ENCODE data around the gene PLEKHO2.
A peak's percentile ranks its signal among the peaks of the same experiment; 100 is the strongest.

The PLEKHO2 gene

DNA sequence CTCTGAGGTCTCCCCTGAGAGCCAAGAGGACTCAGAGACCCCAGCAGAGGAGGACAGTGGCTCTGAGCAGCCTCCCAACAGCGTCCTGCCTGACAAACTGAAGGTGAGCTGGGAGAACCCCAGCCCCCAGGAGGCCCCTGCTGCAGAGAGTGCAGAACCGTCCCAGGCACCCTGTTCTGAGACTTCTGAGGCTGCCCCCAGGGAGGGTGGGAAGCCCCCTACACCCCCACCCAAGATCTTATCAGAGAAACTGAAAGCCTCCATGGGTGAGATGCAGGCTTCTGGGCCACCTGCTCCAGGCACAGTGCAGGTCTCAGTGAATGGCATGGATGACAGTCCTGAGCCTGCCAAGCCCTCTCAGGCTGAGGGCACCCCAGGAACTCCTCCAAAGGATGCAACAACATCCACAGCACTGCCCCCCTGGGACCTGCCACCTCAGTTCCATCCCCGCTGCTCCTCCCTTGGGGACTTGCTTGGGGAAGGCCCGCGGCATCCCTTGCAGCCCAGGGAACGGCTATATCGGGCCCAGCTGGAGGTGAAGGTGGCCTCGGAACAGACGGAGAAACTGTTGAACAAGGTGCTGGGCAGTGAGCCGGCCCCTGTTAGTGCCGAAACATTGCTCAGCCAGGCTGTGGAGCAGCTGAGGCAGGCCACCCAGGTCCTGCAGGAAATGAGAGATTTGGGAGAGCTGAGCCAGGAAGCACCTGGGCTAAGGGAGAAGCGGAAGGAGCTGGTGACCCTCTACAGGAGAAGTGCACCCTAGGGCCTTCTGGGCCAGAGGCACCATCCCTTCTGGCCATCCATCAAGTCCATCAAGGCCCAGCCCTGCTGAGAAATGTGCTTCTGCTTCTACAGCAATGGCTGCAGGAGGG is 23.6 kb downstream of the PLEKHO2 start:
- Histone ChIP-seq H3K36me3 (ENCODE audit: control insufficient read depth in 1 of 2, insufficient read depth in 2 of 2, low read length in 2 of 2) (peaks cover 12 to 20% of the 10 kb centered on the region in 2 donors), H3K9me3 (ENCODE audit: control insufficient read depth in 1 of 2, low read length in 2 of 2) (no peaks in the 10 kb centered on the region), H3K27ac (ENCODE audit: low read depth, low read length) (peak overlapping the region; percentile 67), H3K27me3 (ENCODE audit: control insufficient read depth in 1 of 2, insufficient read depth in 2 of 2, low read length in 2 of 2) (no peaks in the 10 kb centered on the region), H3K9ac (ENCODE audit: low read depth in 1 of 2, low read length in 2 of 2) (no peak overlapping the region), H3K4me1 (ENCODE audit: control insufficient read depth in 1 of 2, insufficient read depth in 2 of 2, low read length in 2 of 2) (peaks cover 6 to 9% of the 10 kb centered on the region in 2 donors), H3K4me3 (ENCODE audit: low read depth in 1 of 2, low read length in 2 of 2) (no peak overlapping the region)

DNA sequence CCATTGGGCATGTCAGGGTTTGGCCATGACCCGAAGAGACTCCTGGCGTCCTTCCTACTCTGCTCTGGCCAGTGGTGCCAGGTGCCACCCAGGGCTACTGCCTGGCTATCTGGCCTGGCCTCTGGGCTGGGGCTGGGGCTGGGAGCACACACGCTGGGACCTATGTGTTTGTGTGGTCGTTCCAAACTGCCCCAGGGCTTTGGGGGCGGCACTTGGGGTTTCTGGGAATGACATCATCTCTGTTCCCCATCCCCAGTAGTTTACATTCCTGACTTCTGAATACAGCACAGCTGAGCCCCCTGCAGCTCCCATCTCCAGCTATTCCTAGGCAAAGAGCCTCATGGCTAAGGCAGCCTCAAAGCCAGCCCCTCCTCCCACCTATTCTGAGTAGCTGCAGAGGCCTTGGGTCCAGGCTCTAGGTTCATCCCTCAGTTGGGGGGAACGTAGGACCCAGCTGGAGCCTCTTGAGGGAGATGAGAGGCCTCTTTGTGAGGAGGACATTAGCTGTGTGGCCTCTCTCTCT is 24.3 kb downstream of the PLEKHO2 start:
- Histone ChIP-seq H3K9me3 (ENCODE audit: control insufficient read depth in 1 of 2, low read length in 2 of 2) (no peaks in the 10 kb centered on the region), H3K4me1 (ENCODE audit: control insufficient read depth in 1 of 2, insufficient read depth in 2 of 2, low read length in 2 of 2) (peaks cover 6 to 9% of the 10 kb centered on the region in 2 donors), H3K9ac (ENCODE audit: low read depth in 1 of 2, low read length in 2 of 2) (no peak overlapping the region), H3K36me3 (ENCODE audit: control insufficient read depth in 1 of 2, insufficient read depth in 2 of 2, low read length in 2 of 2) (peaks cover 10 to 13% of the 10 kb centered on the region in 2 donors), H3K27me3 (ENCODE audit: control insufficient read depth in 1 of 2, insufficient read depth in 2 of 2, low read length in 2 of 2) (no peaks in the 10 kb centered on the region), H3K27ac (ENCODE audit: low read depth, low read length) (peak overlapping the region; percentile 67), H3K4me3 (ENCODE audit: low read depth in 1 of 2, low read length in 2 of 2) (no peak overlapping the region)

DNA sequence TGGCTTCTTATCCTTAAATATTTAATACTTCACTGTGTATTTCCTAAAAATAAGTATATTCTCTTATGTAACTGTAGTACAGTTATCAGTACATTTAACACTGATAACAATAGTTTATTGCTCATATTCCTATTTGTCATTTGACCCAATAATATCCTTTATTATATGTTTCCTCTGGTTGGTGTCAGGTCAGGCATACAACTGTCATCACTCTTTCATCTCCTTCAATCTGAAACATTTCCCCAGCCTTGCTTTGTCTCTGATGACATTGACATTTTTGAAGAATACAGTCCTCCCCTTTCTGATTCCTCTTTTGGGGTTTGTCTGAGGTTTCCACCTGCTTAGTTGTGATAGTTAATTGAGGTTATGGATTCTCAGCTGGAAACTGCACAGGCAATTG is 27.8 kb downstream of the PLEKHO2 start:
- Histone ChIP-seq H3K4me1 (ENCODE audit: control insufficient read depth in 1 of 2, insufficient read depth in 2 of 2, low read length in 2 of 2) (peaks cover 9 to 11% of the 10 kb centered on the region in 2 donors), H3K9ac (ENCODE audit: low read depth in 1 of 2, low read length in 2 of 2) (no peak overlapping the region), H3K27ac (ENCODE audit: low read depth, low read length) (no peak overlapping the region)

DNA sequence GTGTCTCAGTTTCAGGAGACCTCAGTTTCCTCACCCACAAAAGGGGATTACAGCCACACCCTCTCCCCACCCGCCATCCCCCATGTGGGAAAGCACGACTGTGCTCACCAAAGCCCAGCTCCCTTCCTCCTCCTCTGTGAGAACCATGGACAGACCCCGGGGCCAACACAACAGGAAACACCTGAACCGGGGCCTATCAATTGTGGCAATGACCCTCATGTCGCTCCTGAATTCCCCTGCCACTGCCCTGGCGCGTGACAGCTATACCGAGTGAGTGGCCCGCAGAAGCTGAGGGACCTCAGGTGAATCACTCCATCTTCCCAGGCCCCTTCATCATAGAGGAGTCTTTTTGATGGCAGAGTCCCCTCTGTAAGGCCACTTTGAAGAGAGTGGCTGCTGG is 28.6 kb downstream of the PLEKHO2 start:
- H3K4me3 ChIP-seq (ENCODE audit: low read depth in 1 of 2, low read length in 2 of 2), result no peak overlapping the region
- H3K27ac ChIP-seq (ENCODE audit: low read depth, low read length), result no peak overlapping the region
- H3K27me3 ChIP-seq (ENCODE audit: control insufficient read depth in 1 of 2, insufficient read depth in 2 of 2, low read length in 2 of 2), result no peaks in the 10 kb centered on the region
- H3K36me3 ChIP-seq (ENCODE audit: control insufficient read depth in 1 of 2, insufficient read depth in 2 of 2, low read length in 2 of 2), result peaks cover 0 to 3% of the 10 kb centered on the region in 2 donors
- no peaks in the 10 kb centered on the region for H3K9me3 ChIP-seq (ENCODE audit: control insufficient read depth in 1 of 2, low read length in 2 of 2)
- H3K9ac ChIP-seq (ENCODE audit: low read depth in 1 of 2, low read length in 2 of 2), result no peak overlapping the region
- H3K4me1 ChIP-seq (ENCODE audit: control insufficient read depth in 1 of 2, insufficient read depth in 2 of 2, low read length in 2 of 2), result peaks cover 9 to 10% of the 10 kb centered on the region in 2 donors

More for the DNA sequence above, 27.8 kb downstream of the PLEKHO2 start:
- peaks cover 3 to 4% of the 10 kb centered on the region in 2 donors for H3K36me3 ChIP-seq (ENCODE audit: control insufficient read depth in 1 of 2, insufficient read depth in 2 of 2, low read length in 2 of 2)
- no peaks in the 10 kb centered on the region for H3K27me3 ChIP-seq (ENCODE audit: control insufficient read depth in 1 of 2, insufficient read depth in 2 of 2, low read length in 2 of 2)
- no peaks in the 10 kb centered on the region for H3K9me3 ChIP-seq (ENCODE audit: control insufficient read depth in 1 of 2, low read length in 2 of 2)
- no peak overlapping the region for H3K4me3 ChIP-seq (ENCODE audit: low read depth in 1 of 2, low read length in 2 of 2)

DNA sequence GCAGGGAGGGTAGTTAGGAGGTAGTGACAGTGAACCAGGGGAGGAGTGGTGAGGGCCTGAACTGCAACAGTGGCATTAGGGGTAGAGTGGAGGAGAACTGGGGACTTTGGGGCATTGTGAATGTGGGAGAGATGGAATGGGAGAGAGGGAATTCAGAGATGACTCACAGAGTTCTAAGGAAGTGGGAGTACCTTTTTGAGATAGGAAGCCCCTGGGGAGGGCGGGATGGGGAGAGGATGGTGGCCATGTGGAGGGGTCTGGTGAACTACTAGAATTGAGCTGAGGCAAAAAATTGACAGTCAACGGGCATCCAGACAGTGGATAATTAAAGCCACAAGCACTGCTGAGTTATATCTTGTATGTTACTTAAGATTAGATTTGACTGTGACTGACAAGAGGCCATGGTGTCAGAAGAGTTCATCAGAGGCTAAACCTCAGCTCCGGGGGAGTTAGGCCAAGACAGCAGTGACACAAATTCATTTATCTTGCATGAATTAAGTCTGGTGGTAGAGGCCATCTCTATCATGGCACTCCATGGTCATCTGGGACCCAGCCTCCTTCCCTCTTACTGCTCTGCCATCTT is 34.0 kb downstream of the PLEKHO2 start:
- Histone ChIP-seq H3K9ac (ENCODE audit: low read depth in 1 of 2, low read length in 2 of 2) (no peak overlapping the region), H3K27ac (ENCODE audit: low read depth, low read length) (no peak overlapping the region), H3K9me3 (ENCODE audit: control insufficient read depth in 1 of 2, low read length in 2 of 2) (no peaks in the 10 kb centered on the region), H3K4me3 (ENCODE audit: low read depth in 1 of 2, low read length in 2 of 2) (no peak overlapping the region), H3K4me1 (ENCODE audit: control insufficient read depth in 1 of 2, insufficient read depth in 2 of 2, low read length in 2 of 2) (peaks cover 9 to 17% of the 10 kb centered on the region in 2 donors), H3K36me3 (ENCODE audit: control insufficient read depth in 1 of 2, insufficient read depth in 2 of 2, low read length in 2 of 2) (no peaks in the 10 kb centered on the region), H3K27me3 (ENCODE audit: control insufficient read depth in 1 of 2, insufficient read depth in 2 of 2, low read length in 2 of 2) (no peaks in the 10 kb centered on the region)

DNA sequence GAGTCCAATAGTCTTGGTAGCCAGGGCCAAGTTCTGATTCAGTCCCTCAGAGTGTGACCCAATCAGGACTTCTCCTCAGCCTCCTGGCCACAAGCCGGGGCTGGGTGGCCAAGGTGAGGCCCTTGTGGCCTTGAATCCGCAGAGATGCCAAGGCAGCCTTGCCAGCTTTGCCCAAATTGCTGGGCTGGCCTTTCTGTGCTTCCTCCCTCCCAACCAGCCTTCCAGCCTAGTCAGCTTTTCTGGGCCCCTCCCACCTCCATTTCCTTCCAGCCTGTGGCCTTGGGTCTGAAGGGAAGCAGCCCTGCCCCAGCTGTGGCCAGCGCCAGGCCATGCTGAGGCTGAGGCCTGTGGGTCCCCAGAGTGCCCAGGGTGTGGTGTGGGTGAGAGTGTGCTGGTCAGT is 35.7 kb downstream of the PLEKHO2 start:
- Histone ChIP-seq H3K4me3 (ENCODE audit: low read depth in 1 of 2, low read length in 2 of 2) (no peak overlapping the region), H3K9me3 (ENCODE audit: control insufficient read depth in 1 of 2, low read length in 2 of 2) (no peaks in the 10 kb centered on the region), H3K36me3 (ENCODE audit: control insufficient read depth in 1 of 2, insufficient read depth in 2 of 2, low read length in 2 of 2) (no peaks in the 10 kb centered on the region), H3K27me3 (ENCODE audit: control insufficient read depth in 1 of 2, insufficient read depth in 2 of 2, low read length in 2 of 2) (no peaks in the 10 kb centered on the region), H3K4me1 (ENCODE audit: control insufficient read depth in 1 of 2, insufficient read depth in 2 of 2, low read length in 2 of 2) (peaks cover 14 to 21% of the 10 kb centered on the region in 2 donors), H3K27ac (ENCODE audit: low read depth, low read length) (peak overlapping the region; percentile 50), H3K9ac (ENCODE audit: low read depth in 1 of 2, low read length in 2 of 2) (no peak overlapping the region)

DNA sequence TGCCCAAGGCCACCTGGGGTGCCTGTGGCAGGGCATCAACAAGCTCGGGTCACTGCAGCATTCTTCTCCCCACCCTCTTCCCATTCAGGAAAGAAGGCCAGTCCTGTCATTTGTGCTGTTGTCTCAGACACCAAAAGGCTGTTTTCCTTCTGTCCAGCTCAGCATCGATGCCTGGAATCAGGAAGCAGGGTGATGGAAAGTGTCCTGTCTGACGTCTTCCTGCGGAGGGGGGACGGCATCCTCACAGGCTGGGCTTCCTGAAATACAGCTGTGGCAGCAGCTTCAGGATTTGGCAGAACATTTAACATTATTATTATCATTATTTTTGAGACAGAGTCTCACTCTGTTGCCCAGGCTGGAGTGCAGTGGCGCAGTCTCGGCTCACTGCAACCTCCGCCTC is 37.0 kb downstream of the PLEKHO2 start:
- Histone ChIP-seq H3K4me1 (ENCODE audit: control insufficient read depth in 1 of 2, insufficient read depth in 2 of 2, low read length in 2 of 2) (peaks cover 19 to 23% of the 10 kb centered on the region in 2 donors), H3K9ac (ENCODE audit: low read depth in 1 of 2, low read length in 2 of 2) (no peak overlapping the region), H3K4me3 (ENCODE audit: low read depth in 1 of 2, low read length in 2 of 2) (no peak overlapping the region), H3K9me3 (ENCODE audit: control insufficient read depth in 1 of 2, low read length in 2 of 2) (no peaks in the 10 kb centered on the region), H3K27me3 (ENCODE audit: control insufficient read depth in 1 of 2, insufficient read depth in 2 of 2, low read length in 2 of 2) (no peaks in the 10 kb centered on the region), H3K36me3 (ENCODE audit: control insufficient read depth in 1 of 2, insufficient read depth in 2 of 2, low read length in 2 of 2) (no peaks in the 10 kb centered on the region), H3K27ac (ENCODE audit: low read depth, low read length) (no peak overlapping the region)

DNA sequence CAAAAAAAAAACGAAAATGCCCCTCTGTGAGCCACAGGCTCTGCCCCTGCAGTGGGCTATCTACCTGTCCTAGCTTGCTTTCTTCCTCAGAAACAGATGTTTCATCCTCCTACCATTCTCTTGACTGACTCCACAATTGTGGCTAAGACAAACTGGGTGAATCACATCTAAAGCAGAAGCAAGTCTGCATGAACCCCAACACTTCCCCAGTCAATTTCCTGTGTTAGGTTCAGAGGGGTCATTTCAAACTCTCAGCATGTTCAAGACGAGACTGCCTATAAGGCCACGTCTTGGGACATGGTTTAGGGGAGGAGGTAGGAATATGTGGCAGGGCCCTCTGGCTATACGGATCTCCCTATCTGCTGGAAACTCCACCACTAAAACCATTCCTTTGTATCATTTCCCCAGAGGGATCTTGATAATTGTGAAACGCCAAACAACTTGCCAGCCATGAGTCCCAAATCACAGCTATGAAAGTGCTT is 41.4 kb downstream of the PLEKHO2 start:
- peaks cover 13 to 15% of the 10 kb centered on the region in 2 donors for H3K4me1 ChIP-seq (ENCODE audit: control insufficient read depth in 1 of 2, insufficient read depth in 2 of 2, low read length in 2 of 2)
- no peaks in the 10 kb centered on the region for H3K27me3 ChIP-seq (ENCODE audit: control insufficient read depth in 1 of 2, insufficient read depth in 2 of 2, low read length in 2 of 2)
- H3K36me3 ChIP-seq (ENCODE audit: control insufficient read depth in 1 of 2, insufficient read depth in 2 of 2, low read length in 2 of 2), result no peaks in the 10 kb centered on the region
- H3K4me3 ChIP-seq (ENCODE audit: low read depth in 1 of 2, low read length in 2 of 2), result no peak overlapping the region
- H3K9ac ChIP-seq (ENCODE audit: low read depth in 1 of 2, low read length in 2 of 2), result peak overlapping the region in 1 of 2 donors; percentile 41
- peak overlapping the region; percentile 26 for H3K27ac ChIP-seq (ENCODE audit: low read depth, low read length)
- no peaks in the 10 kb centered on the region for H3K9me3 ChIP-seq (ENCODE audit: control insufficient read depth in 1 of 2, low read length in 2 of 2)

DNA sequence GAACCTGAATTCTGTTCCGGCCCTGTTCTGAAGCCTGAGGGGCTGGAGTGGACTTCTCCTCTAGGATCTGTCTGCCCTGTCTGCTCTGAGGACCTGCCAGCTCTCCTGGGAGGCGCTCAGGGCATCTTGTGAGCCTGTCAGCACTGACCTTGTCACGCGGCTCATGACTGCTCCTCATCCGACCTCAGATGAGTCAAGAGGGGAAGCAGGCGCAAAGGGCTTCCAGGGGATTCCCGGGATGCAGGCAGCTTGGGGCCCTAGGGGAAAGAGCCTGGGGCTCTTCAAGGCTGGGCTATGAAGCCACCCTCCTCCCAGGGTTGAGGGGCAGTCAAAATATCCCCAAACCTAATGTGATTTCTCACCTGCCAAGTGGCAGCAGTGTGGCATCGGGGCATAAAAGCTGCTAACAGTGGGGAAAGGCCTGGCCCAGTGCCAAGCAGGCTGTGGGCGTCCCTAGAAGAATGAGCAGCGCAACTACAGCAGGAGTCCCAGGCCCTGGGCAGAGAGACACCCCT is 42.3 kb downstream of the PLEKHO2 start:
- Histone ChIP-seq H3K4me1 (ENCODE audit: control insufficient read depth in 1 of 2, insufficient read depth in 2 of 2, low read length in 2 of 2) (peaks cover 12 to 13% of the 10 kb centered on the region in 2 donors), H3K27ac (ENCODE audit: low read depth, low read length) (peak overlapping the region; percentile 56), H3K4me3 (ENCODE audit: low read depth in 1 of 2, low read length in 2 of 2) (no peak overlapping the region), H3K27me3 (ENCODE audit: control insufficient read depth in 1 of 2, insufficient read depth in 2 of 2, low read length in 2 of 2) (no peaks in the 10 kb centered on the region), H3K9me3 (ENCODE audit: control insufficient read depth in 1 of 2, low read length in 2 of 2) (no peaks in the 10 kb centered on the region), H3K36me3 (ENCODE audit: control insufficient read depth in 1 of 2, insufficient read depth in 2 of 2, low read length in 2 of 2) (no peaks in the 10 kb centered on the region), H3K9ac (ENCODE audit: low read depth in 1 of 2, low read length in 2 of 2) (peak overlapping the region; percentile 38 to 41)

DNA sequence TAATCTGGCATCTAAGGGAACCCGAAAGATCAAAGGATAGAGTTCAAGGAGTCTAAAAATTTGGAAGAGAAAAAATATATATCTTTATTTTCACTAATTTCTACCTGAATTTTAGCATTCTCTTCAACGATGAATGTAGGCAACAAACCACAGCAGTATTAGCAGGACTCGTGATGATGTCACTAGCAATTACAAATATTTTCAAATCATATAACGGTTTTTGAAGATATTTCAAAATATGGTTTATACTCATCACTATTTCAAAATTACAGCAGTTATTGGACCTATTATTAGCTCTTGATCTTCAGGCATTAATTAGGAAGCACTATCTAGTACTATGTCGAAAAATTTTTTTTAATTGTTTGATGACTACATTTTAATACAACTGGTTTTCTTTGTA is 43.0 kb downstream of the PLEKHO2 start:
- H3K4me1 ChIP-seq (ENCODE audit: control insufficient read depth in 1 of 2, insufficient read depth in 2 of 2, low read length in 2 of 2), result peaks cover 12 to 13% of the 10 kb centered on the region in 2 donors
- no peak overlapping the region for H3K27ac ChIP-seq (ENCODE audit: low read depth, low read length)

More for the DNA sequence above, 43.0 kb downstream of the PLEKHO2 start:
- Histone ChIP-seq H3K4me3 (ENCODE audit: low read depth in 1 of 2, low read length in 2 of 2) (no peak overlapping the region), H3K36me3 (ENCODE audit: control insufficient read depth in 1 of 2, insufficient read depth in 2 of 2, low read length in 2 of 2) (no peaks in the 10 kb centered on the region), H3K27me3 (ENCODE audit: control insufficient read depth in 1 of 2, insufficient read depth in 2 of 2, low read length in 2 of 2) (no peaks in the 10 kb centered on the region), H3K9me3 (ENCODE audit: control insufficient read depth in 1 of 2, low read length in 2 of 2) (no peaks in the 10 kb centered on the region), H3K9ac (ENCODE audit: low read depth in 1 of 2, low read length in 2 of 2) (no peak overlapping the region)

All from duodenal mucosa (tissue), 2 donors.